Ishikawa (cell line): Measurements from ENCODE around the gene NCOA5.

ENCODE experiments used
- CEBPB ChIP-seq: IDR thresholded peaks from 2 replicates; pipeline ENCODE4 v1.6.1; 2012
- CREB1 ChIP-seq: IDR thresholded peaks from 2 replicates; pipeline ENCODE4 v1.6.1; 2012; ENCODE audit warnings: low read depth
- EGR1 ChIP-seq: IDR thresholded peaks from 2 replicates; pipeline ENCODE4 v1.6.1; 2012
- EP300 ChIP-seq: IDR thresholded peaks from 2 replicates; pipeline ENCODE4 v1.6.1; 2012; ENCODE audit warnings: borderline replicate concordance
- FOXM1 ChIP-seq: IDR thresholded peaks from 2 replicates; pipeline ENCODE4 v1.6.1; 2012; ENCODE audit warnings: low read depth, borderline replicate concordance
- MAX ChIP-seq: IDR thresholded peaks from 2 replicates; pipeline ENCODE4 v1.6.1; 2012
- NFIC ChIP-seq: IDR thresholded peaks from 2 replicates; pipeline ENCODE4 v1.6.1; 2012
- RAD21 ChIP-seq: IDR thresholded peaks from 2 replicates; pipeline ENCODE4 v1.6.1; 2012; ENCODE audit warnings: low read depth
- TAF1 ChIP-seq: IDR thresholded peaks from 2 replicates; pipeline ENCODE4 v1.6.1; 2012; ENCODE audit warnings: low read depth, mild to moderate bottlenecking
- TCF12 ChIP-seq: IDR thresholded peaks from 2 replicates; pipeline ENCODE4 v1.6.1; 2012; ENCODE audit warnings: low read depth
- TEAD4 ChIP-seq: IDR thresholded peaks from 2 replicates; pipeline ENCODE4 v1.6.1; 2012
- USF1 ChIP-seq: IDR thresholded peaks from 2 replicates; pipeline ENCODE4 v1.6.1; 2012
- YY1 ChIP-seq: IDR thresholded peaks from 2 replicates; pipeline ENCODE4 v1.6.1; 2012; ENCODE audit warnings: low read depth
- ZBTB7A ChIP-seq: IDR thresholded peaks from 2 replicates; pipeline ENCODE4 v1.6.1; 2012; ENCODE audit warnings: low read depth
- TF ChIP-seq, protein P1 (sequence below): IDR thresholded peaks from 2 replicates; pipeline ENCODE4 v1.6.1; 2012; ENCODE audit warnings: low read depth, mild to moderate bottlenecking

The NCOA5 gene

GRCh38 chr20:46112430-46113112 lies 22.8 kb upstream of the NCOA5 start:
- TF ChIP-seq TEAD4 (no peak), EGR1 (no peak), YY1 (no peak), RAD21 (no peak), TCF12 (no peak), MAX (no peak), CREB1 (no peak), USF1 (no peak), EP300 (no peak), TAF1 (no peak), NFIC (no peak), CEBPB (no peak), ZBTB7A (no peak), FOXM1 (no peak)
- TF ChIP-seq, protein P1, sequence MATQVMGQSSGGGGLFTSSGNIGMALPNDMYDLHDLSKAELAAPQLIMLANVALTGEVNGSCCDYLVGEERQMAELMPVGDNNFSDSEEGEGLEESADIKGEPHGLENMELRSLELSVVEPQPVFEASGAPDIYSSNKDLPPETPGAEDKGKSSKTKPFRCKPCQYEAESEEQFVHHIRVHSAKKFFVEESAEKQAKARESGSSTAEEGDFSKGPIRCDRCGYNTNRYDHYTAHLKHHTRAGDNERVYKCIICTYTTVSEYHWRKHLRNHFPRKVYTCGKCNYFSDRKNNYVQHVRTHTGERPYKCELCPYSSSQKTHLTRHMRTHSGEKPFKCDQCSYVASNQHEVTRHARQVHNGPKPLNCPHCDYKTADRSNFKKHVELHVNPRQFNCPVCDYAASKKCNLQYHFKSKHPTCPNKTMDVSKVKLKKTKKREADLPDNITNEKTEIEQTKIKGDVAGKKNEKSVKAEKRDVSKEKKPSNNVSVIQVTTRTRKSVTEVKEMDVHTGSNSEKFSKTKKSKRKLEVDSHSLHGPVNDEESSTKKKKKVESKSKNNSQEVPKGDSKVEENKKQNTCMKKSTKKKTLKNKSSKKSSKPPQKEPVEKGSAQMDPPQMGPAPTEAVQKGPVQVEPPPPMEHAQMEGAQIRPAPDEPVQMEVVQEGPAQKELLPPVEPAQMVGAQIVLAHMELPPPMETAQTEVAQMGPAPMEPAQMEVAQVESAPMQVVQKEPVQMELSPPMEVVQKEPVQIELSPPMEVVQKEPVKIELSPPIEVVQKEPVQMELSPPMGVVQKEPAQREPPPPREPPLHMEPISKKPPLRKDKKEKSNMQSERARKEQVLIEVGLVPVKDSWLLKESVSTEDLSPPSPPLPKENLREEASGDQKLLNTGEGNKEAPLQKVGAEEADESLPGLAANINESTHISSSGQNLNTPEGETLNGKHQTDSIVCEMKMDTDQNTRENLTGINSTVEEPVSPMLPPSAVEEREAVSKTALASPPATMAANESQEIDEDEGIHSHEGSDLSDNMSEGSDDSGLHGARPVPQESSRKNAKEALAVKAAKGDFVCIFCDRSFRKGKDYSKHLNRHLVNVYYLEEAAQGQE = no peak

GRCh38 chr20:46111836-46112212 lies 22.1 kb upstream of the NCOA5 start:
- TF ChIP-seq MAX (no peak), RAD21 (no peak), EP300 (no peak)

- TF ChIP-seq, protein P1 = no peak
- TF ChIP-seq FOXM1 (no peak), USF1 (no peak), ZBTB7A (no peak), EGR1 (no peak), MAX (no peak), CREB1 (no peak), EP300 (no peak), CEBPB (no peak), RAD21 (no peak), TCF12 (no peak), TAF1 (no peak), YY1 (no peak)
Observed at GRCh38 chr20:46111028-46111835, 21.5 kb upstream of the NCOA5 start.

GRCh38 chr20:46108976-46109375 lies 19.2 kb upstream of the NCOA5 start:
- no peak for TF ChIP-seq USF1
- no peak for TF ChIP-seq MAX
- TF ChIP-seq RAD21 = no peak
- no peak for TF ChIP-seq CEBPB
- TF ChIP-seq YY1 = no peak
- TF ChIP-seq TCF12 = no peak
- no peak for TF ChIP-seq TEAD4
- TF ChIP-seq EGR1 = no peak
- TF ChIP-seq EP300 = no peak
- no peak for TF ChIP-seq FOXM1
- TF ChIP-seq TAF1 = no peak
- TF ChIP-seq NFIC = no peak
- TF ChIP-seq, protein P1 = no peak
- TF ChIP-seq CREB1 = no peak
